Stimulated activated CD4-positive, alpha-beta T cell treated with anti-CD3 and anti-CD28 coated beads, Interleukin-12 subunit alpha, Interleukin-12 subunit beta, amount 100 ng/mL, for 4 hours (primary cell): Measurements from ENCODE around the gene MCTP1.

Experiments
- DNase-seq: peaks from one replicate; pipeline ENCODE4 v3.0.0-alpha.2; 2020

The MCTP1 gene

GRCh38 chr5:94793113-94793815 is 491.6 kb downstream of the MCTP1 start:
- DNase-seq: no peak

- DNase-seq: no peak
Measured at GRCh38 chr5:94791829-94792228, 493.1 kb downstream of the MCTP1 start.

GRCh38 chr5:94788527-94788926 is 496.4 kb downstream of the MCTP1 start:
- no peak for DNase-seq

- no peak for DNase-seq
Measured at GRCh38 chr5:94784536-94785505, 500.1 kb downstream of the MCTP1 start.

GRCh38 chr5:94782383-94782782 is 502.5 kb downstream of the MCTP1 start:
- DNase-seq: no peak

- no peak for DNase-seq
Measured at GRCh38 chr5:94779684-94780083, 505.2 kb downstream of the MCTP1 start.

- no peak for DNase-seq
Measured at GRCh38 chr5:94778732-94779131, 506.2 kb downstream of the MCTP1 start.

- DNase-seq: no peak
Measured at GRCh38 chr5:94778299-94778698, 506.6 kb downstream of the MCTP1 start.

GRCh38 chr5:94777056-94777880 is 507.6 kb downstream of the MCTP1 start:
- DNase-seq: no peak

GRCh38 chr5:94776167-94776566 is 508.7 kb downstream of the MCTP1 start:
- no peak for DNase-seq

- DNase-seq: no peak
Measured at GRCh38 chr5:94775088-94775487, 509.8 kb downstream of the MCTP1 start.

- no peak for DNase-seq
Measured at GRCh38 chr5:94771742-94772141, 513.2 kb downstream of the MCTP1 start.

GRCh38 chr5:94769996-94770395 is 514.9 kb downstream of the MCTP1 start:
- no peak for DNase-seq

- DNase-seq: no peak
Measured at GRCh38 chr5:94761786-94762185, 523.1 kb downstream of the MCTP1 start.

- no peak for DNase-seq
Measured at GRCh38 chr5:94761055-94761454, 523.8 kb downstream of the MCTP1 start.

- no peak for DNase-seq
Measured at GRCh38 chr5:94759961-94760360, 524.9 kb downstream of the MCTP1 start.

- no peak for DNase-seq
Measured at GRCh38 chr5:94759022-94759421, 525.9 kb downstream of the MCTP1 start.

GRCh38 chr5:94754824-94755223 is 530.1 kb downstream of the MCTP1 start:
- no peak for DNase-seq

- no peak for DNase-seq
Measured at GRCh38 chr5:94751460-94751859, 533.4 kb downstream of the MCTP1 start.

- no peak for DNase-seq
Measured at GRCh38 chr5:94750681-94751080, 534.2 kb downstream of the MCTP1 start.

GRCh38 chr5:94749042-94749441 is 535.9 kb downstream of the MCTP1 start:
- DNase-seq: no peak

- DNase-seq: no peak
Measured at GRCh38 chr5:94748212-94748611, 536.7 kb downstream of the MCTP1 start.

GRCh38 chr5:94747371-94747770 is 537.5 kb downstream of the MCTP1 start:
- DNase-seq: no peak
